Measurements from ENCODE around the gene TRIM45. TPM values are rescaled to one million over a fixed set of nuclear protein-coding genes. Genes with fewer than 3 reads are reported as not detected.

Gene TRIM45
- total and polyA plus RNA-seq, 2 of the 4 experiments (the other 2 are of a cell fraction), result 2.0 to 5.1 TPM

DNA sequence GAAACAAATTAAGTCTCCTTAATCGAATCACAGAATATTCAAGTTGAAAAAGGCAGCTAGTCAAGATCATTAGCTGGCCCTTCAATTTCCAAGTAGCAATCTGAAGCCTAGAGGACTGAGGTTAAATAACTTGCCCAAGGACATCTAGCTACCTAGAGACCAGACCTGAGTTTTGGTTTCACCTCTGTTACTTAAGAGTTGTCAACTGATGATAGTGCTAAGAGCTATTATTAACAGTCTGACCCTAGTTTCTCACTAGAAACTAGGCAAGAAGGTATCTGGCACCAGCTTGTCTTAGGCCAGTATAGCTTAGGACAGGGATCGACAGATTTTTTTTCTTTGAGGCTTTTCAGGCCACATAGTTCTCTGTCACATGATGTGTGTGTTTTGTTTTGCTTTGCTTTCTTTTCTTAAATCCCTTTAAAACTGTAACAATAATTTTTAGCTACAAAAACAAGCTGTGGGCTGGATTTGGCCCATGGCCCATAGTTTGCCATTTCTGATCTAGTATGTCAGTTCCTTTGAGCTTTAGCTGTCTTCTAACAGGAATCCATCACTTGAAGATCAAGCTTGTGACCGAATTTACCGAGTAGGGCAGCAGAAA, 23.2 kb downstream of the TRIM45 start:
- H4K5ac ChIP-seq (ENCODE audit: low read depth, low read length), result no peak overlapping the region; the same call in 1 of the 2 replicates
- H2BK120ac ChIP-seq (ENCODE audit: low read depth, low read length), result no peak overlapping the region; the same call in 1 of the 2 replicates
- H2AFZ ChIP-seq (replicated peaks; ENCODE audit: low read length, poor library complexity), result no peak overlapping the region
- no peaks in the 10 kb centered on the region for H3K27me3 ChIP-seq (ENCODE audit: control insufficient read depth, insufficient read depth, low read length)
- no peak overlapping the region for H3K14ac ChIP-seq (replicated peaks; ENCODE audit: low read depth, low read length)
- no peak overlapping the region for H3K27ac ChIP-seq (ENCODE audit: insufficient read depth, low read length)
- no peak overlapping the region for H2AK9ac ChIP-seq (replicated peaks; ENCODE audit: low read depth, low read length, poor library complexity)
- peaks cover 20% of the 10 kb centered on the region for H3K9me1 ChIP-seq (ENCODE audit: insufficient read depth, low read length)
- no peak overlapping the region; the same call in 1 of the 2 replicates for H3K18ac ChIP-seq (ENCODE audit: low read depth, low read length)
- dilution Hi-C loops (cut with HindIII; ENCODE audit: low sequenced_read_pairs, unreplicated experiment), result no loop called here
- no peak overlapping the region for H4K91ac ChIP-seq (ENCODE audit: insufficient read depth, low read depth, low read length)
- ChIA-PET CTCF (no interaction called here), POLR2A (ENCODE audit: unreplicated experiment) (no interaction called here)
- WGBS, 2 experiments (ENCODE audit: extremely low coverage in 2 of 2, insufficient read length in 1 of 2), result no CpG with 5 or more reads among the region's 4 CpGs
- intact Hi-C loops (cut with micrococcal nuclease), result no loop called here
- H3K79me1 ChIP-seq (ENCODE audit: low read depth in 1 of 2, low read length in 2 of 2), result peaks cover 0 to 8% of the 10 kb centered on the region in 2 experiments; a peak in 1 of 4 replicates
- peaks cover 20% of the 10 kb centered on the region for H3K4me1 ChIP-seq (ENCODE audit: control insufficient read depth, insufficient read depth, low read length)
- H3K36me3 ChIP-seq (ENCODE audit: control insufficient read depth, insufficient read depth, low read length), result peaks cover 6% of the 10 kb centered on the region
- H2BK15ac ChIP-seq (ENCODE audit: low read depth, low read length), result no peak overlapping the region; the same call in 2 of the 3 replicates
- in situ Hi-C loops (cut with MboI; ENCODE audit: low sequenced_read_pairs), result no loop called here
- H4K20me1 ChIP-seq (ENCODE audit: insufficient read depth, low read length), result no peaks in the 10 kb centered on the region
- BruUV-seq (replicated peaks), result no TSS peak
- DNase-seq (no peak), ATAC-seq (ENCODE audit: low read depth) (no peak)
- no peak overlapping the region for H3K9ac ChIP-seq (ENCODE audit: low read depth, low read length)
- H3K4ac ChIP-seq (ENCODE audit: low read depth, low read length), result peak overlapping the region; percentile 32; the same call in 1 of the 2 replicates
- H3K4me3 ChIP-seq (ENCODE audit: insufficient read depth, low read depth, low read length), result no peak overlapping the region
- H2AK5ac ChIP-seq (ENCODE audit: low read depth, low read length), result no peak overlapping the region
- peak overlapping the region; percentile 2; the same call in 1 of the 2 replicates for H2BK20ac ChIP-seq (ENCODE audit: low read depth, low read length)
- no peak overlapping the region for H3K56ac ChIP-seq (ENCODE audit: extremely low read depth, insufficient read depth, low read length)
- H4K8ac ChIP-seq (ENCODE audit: low read depth in 2 of 2, low read length in 2 of 2), result no peak overlapping the region
- H3K9me3 ChIP-seq (ENCODE audit: control insufficient read depth, insufficient read depth, low read length), result no peaks in the 10 kb centered on the region
- no peak for TF ChIP-seq SMC3 (IDR thresholded peaks at IDR 0.05; ENCODE audit: low read depth, low read length)
- TF ChIP-seq, protein P1, sequence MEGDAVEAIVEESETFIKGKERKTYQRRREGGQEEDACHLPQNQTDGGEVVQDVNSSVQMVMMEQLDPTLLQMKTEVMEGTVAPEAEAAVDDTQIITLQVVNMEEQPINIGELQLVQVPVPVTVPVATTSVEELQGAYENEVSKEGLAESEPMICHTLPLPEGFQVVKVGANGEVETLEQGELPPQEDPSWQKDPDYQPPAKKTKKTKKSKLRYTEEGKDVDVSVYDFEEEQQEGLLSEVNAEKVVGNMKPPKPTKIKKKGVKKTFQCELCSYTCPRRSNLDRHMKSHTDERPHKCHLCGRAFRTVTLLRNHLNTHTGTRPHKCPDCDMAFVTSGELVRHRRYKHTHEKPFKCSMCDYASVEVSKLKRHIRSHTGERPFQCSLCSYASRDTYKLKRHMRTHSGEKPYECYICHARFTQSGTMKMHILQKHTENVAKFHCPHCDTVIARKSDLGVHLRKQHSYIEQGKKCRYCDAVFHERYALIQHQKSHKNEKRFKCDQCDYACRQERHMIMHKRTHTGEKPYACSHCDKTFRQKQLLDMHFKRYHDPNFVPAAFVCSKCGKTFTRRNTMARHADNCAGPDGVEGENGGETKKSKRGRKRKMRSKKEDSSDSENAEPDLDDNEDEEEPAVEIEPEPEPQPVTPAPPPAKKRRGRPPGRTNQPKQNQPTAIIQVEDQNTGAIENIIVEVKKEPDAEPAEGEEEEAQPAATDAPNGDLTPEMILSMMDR (conservative IDR thresholded peaks at IDR 0.05; ENCODE audit: low read depth, low read length), result no peak
- no peak for TF ChIP-seq NFE2L2 (IDR thresholded peaks at IDR 0.05; ENCODE audit: low read depth, low read length)
- TF ChIP-seq POLR2A (IDR thresholded peaks at IDR 0.05; ENCODE audit: low read depth, low read length), result no peak
- no peak for TF ChIP-seq BHLHE40 (IDR thresholded peaks at IDR 0.05; ENCODE audit: low read depth, low read length)
- no peak overlapping the region for H3K4me2 ChIP-seq (ENCODE audit: low read depth, low read length)
- no peak overlapping the region for H3K23ac ChIP-seq (ENCODE audit: low read depth, low read length)
- H2BK5ac ChIP-seq (ENCODE audit: low read depth, low read length, poor library complexity, severe bottlenecking), result no peak overlapping the region

Data from IMR-90 (cell line).